Activated naive CD4-positive, alpha-beta T cell treated with anti-CD3 and anti-CD28 coated beads, Interleukin-2, amount 50 U/mL, for 24 hours (primary cell): ENCODE measurements around the gene DDX21.
"Not testable (repeated sequence)": the region's sequence is repeated elsewhere in the genome, so short reads cannot be mapped to it uniquely, and the experiment has no call there.

Experiments used
- H3K27ac Mint-ChIP-seq: one replicate; pipeline ENCODE4 v1.8.0; 2021; ENCODE audit warnings: mild to moderate bottlenecking, mixed read lengths
- H3K27me3 Mint-ChIP-seq: one replicate; pipeline ENCODE4 v1.8.0; 2021; ENCODE audit warnings: mixed read lengths
- H3K36me3 Mint-ChIP-seq: one replicate; pipeline ENCODE4 v1.8.0; 2021; ENCODE audit warnings: mixed read lengths
- H3K4me1 Mint-ChIP-seq: one replicate; pipeline ENCODE4 v1.8.0; 2021; ENCODE audit warnings: mixed read lengths
- H3K4me3 Mint-ChIP-seq: one replicate; pipeline ENCODE4 v1.8.0; 2021; ENCODE audit warnings: mild to moderate bottlenecking, mixed read lengths
- H3K9me3 Mint-ChIP-seq: one replicate; pipeline ENCODE4 v1.8.0; 2021; ENCODE audit warnings: mixed read lengths

Gene DDX21

DNA sequence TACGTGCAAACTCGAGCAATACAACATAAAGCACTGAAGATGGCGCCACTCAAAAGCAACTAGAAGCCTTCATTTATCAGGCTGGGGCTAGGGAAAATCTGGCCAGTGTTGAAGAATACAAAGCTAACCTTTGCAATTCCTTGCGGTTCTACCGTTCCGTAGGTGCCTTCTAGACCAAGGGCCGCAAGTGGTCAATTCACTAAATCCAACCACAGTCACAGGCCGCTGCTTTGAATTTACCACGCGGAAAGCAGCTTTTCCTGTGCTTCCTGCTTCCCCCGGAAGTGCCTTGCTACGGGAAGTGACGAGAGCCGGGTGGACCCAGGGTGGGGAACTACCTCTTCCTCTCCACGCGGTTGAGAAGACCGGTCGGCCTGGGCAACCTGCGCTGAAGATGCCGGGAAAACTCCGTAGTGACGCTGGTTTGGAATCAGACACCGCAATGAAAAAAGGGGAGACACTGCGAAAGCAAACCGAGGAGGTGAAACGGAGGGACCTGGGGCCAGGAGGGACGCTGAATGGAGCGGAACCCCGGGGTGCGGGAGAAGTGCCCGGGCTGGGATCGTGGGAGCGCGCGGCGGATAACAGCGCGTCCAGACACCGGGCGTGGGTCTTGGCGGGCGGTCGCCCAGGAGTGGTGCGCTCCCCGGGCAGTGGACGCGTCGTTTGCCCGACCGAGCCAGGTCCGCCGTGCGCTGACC lies at the start of gene DDX21:
DDX21 (plus strand) TSS at position 339 of the 701 bp plus-strand sequence; CDS start at position 395, 56 bp downstream.
- Mint-ChIP-seq H3K27me3 (no peaks in the 10 kb centered on the region), H3K4me1 (peaks cover 32% of the 10 kb centered on the region), H3K9me3 (no peaks in the 10 kb centered on the region), H3K27ac (peak within 1 kb of the TSS; percentile 100), H3K4me3 (peak within 1 kb of the TSS; percentile 100), H3K36me3 (peaks cover 31% of the 10 kb centered on the region)

DNA sequence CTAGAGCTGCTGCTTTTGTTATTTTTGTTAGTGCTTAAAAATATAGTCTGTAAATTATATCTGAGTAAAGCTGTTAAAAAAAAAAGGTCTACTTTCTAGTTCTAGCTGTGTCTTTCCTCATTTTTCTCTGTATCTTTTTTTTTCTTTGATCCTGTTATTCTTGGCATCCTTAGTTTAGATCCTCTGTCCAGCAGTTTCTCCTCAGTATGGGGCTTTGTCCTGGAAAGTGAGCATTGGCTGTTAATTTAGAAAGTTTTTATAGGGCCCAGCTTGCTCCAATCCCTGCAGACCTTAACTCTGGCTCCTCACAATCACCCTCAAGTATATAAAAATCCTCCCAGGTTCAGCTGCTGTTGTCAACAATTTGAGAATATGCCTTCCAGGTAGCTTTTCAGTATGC lies 31.4 kb upstream of the DDX21 start:
- H3K27ac Mint-ChIP-seq, result no peak overlapping the region

DNA sequence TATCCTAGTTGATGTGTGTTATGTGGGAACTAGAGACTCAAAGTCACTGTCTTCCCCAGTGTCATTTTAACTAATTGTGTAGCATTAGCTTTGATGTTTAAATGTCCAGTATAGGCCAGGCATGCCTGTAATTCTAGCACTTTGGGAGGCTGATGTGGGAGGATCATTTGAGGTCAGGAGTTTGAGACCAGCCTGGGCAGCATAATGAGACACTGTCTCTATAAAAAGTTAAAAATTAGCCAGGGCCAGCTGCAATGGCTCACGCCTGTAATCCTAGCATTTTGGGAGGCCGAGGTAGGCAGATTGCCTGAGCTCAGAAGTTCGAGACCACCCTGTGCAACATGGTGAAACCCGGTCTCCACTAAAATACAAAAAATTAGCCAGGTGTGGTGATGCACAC lies 30.5 kb upstream of the DDX21 start:
- H3K36me3 Mint-ChIP-seq, result peaks cover 14% of the 10 kb centered on the region
- H3K4me1 Mint-ChIP-seq, result peaks cover 14% of the 10 kb centered on the region
- no peak overlapping the region for H3K27ac Mint-ChIP-seq
- H3K9me3 Mint-ChIP-seq, result no peaks in the 10 kb centered on the region
- H3K27me3 Mint-ChIP-seq, result no peaks in the 10 kb centered on the region
- H3K4me3 Mint-ChIP-seq, result no peak overlapping the region

More for the DNA sequence above, 31.4 kb upstream of the DDX21 start:
- peaks cover 11% of the 10 kb centered on the region for H3K36me3 Mint-ChIP-seq
- H3K4me1 Mint-ChIP-seq, result peaks cover 14% of the 10 kb centered on the region
- no peaks in the 10 kb centered on the region for H3K27me3 Mint-ChIP-seq
- H3K4me3 Mint-ChIP-seq, result no peak overlapping the region
- no peaks in the 10 kb centered on the region for H3K9me3 Mint-ChIP-seq

DNA sequence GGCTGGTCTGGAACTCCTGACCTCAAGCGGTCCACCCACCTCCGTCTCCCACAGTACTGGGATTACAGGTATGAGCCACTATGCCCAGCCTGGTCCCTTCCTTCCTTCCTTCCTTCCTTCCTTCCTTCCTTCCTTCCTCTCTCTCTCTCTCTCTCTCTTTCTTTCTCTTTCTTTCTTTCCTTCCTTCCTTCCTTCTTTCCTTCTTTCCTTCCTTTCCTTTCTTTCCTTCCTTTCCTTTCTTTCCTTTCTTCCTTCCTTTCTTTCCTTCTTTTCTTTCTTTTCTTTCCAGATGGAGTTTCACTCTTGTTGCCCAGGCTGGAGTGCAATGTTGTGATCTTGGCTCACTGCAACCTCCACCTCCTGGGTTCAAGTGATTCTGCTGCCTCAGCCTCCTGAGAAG lies 26.8 kb upstream of the DDX21 start:
- H3K27me3 Mint-ChIP-seq, H3K4me3 Mint-ChIP-seq, H3K9me3 Mint-ChIP-seq: not testable (repeated sequence)
- Mint-ChIP-seq H3K27ac (peak overlapping the region; percentile 26), H3K4me1 (peaks cover 11% of the 10 kb centered on the region), H3K36me3 (peaks cover 13% of the 10 kb centered on the region)

DNA sequence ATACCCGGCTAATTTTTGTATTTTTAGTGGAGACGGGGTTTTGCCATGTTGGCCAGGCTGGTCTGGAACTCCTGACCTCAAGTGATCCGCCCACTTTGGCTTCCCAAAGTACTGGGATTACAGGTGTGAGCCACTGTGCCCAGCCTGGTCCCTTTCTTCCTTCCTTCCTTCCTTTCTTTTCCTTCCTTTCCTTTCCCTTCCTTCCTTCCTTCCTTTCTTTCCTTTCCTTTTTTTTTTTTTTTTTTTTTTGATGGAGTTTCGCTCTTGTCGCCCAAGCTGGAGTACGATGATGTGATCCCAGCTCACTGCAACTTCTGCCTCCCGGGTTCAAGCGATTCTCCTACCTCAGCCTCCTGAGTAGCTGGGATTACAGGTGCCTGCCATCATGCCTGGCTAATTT lies 26.1 kb upstream of the DDX21 start:
- not testable (repeated sequence) for H3K4me1 Mint-ChIP-seq, H3K4me3 Mint-ChIP-seq, H3K9me3 Mint-ChIP-seq, H3K27ac Mint-ChIP-seq, H3K36me3 Mint-ChIP-seq, H3K27me3 Mint-ChIP-seq

DNA sequence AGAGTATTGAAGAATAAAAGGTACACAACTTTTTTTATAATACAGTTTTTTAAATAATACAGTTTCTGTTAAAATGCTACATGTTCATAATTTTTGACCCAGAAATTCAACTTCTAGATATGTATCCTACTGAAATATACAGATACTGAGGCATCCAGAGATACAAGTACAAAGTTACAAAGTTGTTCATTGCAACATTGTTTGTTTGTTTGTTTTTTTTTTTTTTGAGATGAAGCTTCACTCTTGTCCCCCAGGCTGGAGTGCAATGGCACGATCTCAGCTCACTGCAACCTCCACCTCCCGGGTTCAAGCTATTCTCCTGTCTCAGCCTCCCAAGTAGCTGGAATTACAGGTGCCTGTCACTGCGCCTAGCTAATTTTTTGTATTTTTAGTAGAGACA lies 23.1 kb upstream of the DDX21 start:
- H3K27ac Mint-ChIP-seq, H3K4me3 Mint-ChIP-seq, H3K27me3 Mint-ChIP-seq, H3K4me1 Mint-ChIP-seq, H3K9me3 Mint-ChIP-seq: not testable (repeated sequence)
- peaks cover 12% of the 10 kb centered on the region for H3K36me3 Mint-ChIP-seq

DNA sequence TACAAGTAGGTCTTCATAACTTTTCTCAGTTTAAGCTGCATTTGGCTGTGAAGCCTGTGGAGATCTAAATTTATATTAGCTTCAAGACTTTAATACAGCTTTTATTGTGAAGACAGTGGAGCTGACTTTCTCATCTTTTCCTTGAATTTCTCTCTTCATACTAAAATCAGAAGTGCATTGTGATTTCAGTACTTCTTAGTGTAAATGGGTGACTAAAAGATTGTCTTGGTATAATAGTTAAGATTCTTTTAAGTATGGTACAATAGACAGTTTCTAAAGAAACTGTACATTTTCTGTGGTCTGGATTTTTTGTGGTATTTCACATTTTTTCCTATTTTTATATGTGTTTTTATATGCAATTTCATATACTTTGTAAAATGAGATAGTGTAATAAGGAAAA lies 21.0 kb upstream of the DDX21 start:
- H3K36me3 Mint-ChIP-seq, result peaks cover 12% of the 10 kb centered on the region
- peaks cover 14% of the 10 kb centered on the region for H3K4me1 Mint-ChIP-seq
- H3K27ac Mint-ChIP-seq, result no peak overlapping the region

DNA sequence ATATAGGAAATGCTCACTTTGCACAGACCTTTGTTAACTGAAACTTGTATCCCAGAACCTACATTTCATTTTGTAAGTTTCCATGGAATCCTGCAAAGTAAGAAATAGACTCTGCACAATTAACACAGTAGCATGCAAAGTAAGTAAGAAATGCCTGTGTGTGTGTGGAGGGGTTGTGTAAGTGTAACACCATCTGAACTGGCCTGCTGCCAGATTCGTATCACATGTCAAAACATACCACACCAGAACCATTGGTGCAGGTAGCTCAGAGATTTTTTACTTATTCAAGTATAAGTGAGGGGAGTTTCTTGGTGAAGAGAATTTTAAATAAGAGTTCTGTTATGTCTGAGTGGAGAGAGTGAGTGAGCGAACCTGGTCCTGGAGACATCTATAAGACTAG lies 17.9 kb upstream of the DDX21 start:
- peaks cover 10% of the 10 kb centered on the region for H3K4me1 Mint-ChIP-seq
- H3K36me3 Mint-ChIP-seq, result peaks cover 10% of the 10 kb centered on the region
- no peak overlapping the region for H3K4me3 Mint-ChIP-seq
- no peak overlapping the region for H3K27ac Mint-ChIP-seq
- no peaks in the 10 kb centered on the region for H3K9me3 Mint-ChIP-seq
- no peaks in the 10 kb centered on the region for H3K27me3 Mint-ChIP-seq

More for the DNA sequence above, 21.0 kb upstream of the DDX21 start:
- Mint-ChIP-seq H3K4me3 (no peak overlapping the region), H3K9me3 (no peaks in the 10 kb centered on the region), H3K27me3 (no peaks in the 10 kb centered on the region)

DNA sequence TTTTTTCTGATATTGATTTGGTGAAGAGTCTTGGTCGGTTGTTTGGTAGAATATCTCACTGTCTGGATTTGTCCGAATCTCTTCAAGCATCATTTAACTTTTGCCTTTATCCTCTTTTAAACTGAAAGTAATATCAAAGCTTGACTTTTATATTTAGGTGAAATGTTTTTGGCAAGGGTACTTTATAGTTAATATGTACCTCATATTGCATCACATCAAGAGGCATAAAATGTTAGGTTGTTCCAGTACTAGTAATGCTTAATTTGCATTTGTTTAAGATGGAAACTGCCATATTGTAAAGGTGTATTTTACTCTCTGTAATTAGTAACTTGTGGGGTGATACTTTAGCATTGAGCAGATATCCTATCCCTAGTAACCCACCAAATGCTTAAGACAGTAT lies 17.1 kb upstream of the DDX21 start:
- Mint-ChIP-seq H3K4me3 (no peak overlapping the region), H3K4me1 (peaks cover 10% of the 10 kb centered on the region), H3K27me3 (no peaks in the 10 kb centered on the region), H3K36me3 (peaks cover 10% of the 10 kb centered on the region), H3K27ac (no peak overlapping the region), H3K9me3 (no peaks in the 10 kb centered on the region)

DNA sequence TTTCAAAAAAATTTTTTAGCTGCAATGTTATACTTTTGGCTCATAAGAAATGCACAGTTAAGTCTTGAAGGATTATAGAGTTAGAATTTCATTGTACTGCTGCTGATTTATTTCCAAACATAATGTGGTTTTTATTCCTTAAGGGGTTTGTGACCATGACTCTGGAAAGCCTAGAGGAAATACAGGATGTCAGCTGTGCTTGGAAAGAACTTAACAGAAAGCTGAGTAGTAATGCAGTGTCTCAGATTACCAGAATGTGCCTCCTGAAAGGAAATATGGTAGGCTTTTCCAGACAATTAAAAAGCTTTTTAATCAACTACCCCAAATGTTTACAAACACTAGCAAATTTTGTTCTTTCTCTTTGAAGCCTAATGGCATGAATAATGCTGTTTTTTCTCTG lies 15.1 kb upstream of the DDX21 start:
- not testable (repeated sequence) for H3K36me3 Mint-ChIP-seq, H3K27me3 Mint-ChIP-seq, H3K4me1 Mint-ChIP-seq, H3K9me3 Mint-ChIP-seq, H3K27ac Mint-ChIP-seq, H3K4me3 Mint-ChIP-seq

DNA sequence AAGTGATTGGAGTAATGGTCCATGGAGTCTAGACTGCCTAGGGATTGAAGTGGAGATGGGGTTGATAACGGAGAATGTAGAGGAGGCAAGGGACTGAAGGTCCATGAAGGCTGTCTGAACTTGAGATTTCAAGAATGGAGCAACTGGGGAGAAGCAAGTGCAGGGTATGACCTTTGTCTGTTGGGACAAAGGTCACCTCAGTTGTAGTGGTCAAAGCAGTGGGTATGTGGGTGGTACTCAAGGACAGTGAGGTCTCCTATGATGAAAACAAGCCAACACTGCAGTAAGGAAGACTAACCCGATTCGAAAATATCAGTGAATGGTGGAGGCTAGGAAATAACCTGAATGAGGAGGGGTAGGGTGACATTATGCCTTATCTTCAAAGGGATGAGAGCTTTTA lies 5.4 kb upstream of the DDX21 start:
- no peak overlapping the region for H3K4me3 Mint-ChIP-seq
- peaks cover 9% of the 10 kb centered on the region for H3K36me3 Mint-ChIP-seq
- H3K9me3 Mint-ChIP-seq, result no peaks in the 10 kb centered on the region
- H3K27ac Mint-ChIP-seq, result no peak overlapping the region
- H3K27me3 Mint-ChIP-seq, result no peaks in the 10 kb centered on the region
- peaks cover 7% of the 10 kb centered on the region for H3K4me1 Mint-ChIP-seq

DNA sequence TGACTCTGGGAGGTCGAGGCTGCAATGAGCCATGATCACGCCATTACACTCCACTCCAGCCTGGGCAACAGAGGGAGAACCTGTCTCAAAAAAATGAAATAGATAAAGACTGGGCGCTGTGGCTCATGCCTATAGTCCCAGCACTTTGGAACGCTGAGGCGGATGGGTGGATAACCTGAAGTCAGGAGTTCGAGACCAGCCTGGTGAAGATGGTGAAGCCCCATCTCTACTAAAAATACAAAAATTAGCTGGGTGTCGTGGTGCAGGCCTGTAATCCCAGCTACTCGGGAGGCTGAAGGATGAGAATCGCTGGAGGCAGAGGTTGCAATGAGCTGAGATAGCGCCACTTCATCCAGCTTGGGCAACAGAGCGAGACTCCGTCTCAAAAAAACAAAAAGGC lies 1.1 kb upstream of the DDX21 start:
- Mint-ChIP-seq H3K9me3 (no peaks in the 10 kb centered on the region), H3K4me3 (peak overlapping the region; percentile 71), H3K4me1 (peaks cover 29% of the 10 kb centered on the region), H3K27ac (peak overlapping the region; percentile 81), H3K36me3 (peaks cover 28% of the 10 kb centered on the region), H3K27me3 (no peaks in the 10 kb centered on the region)

DNA sequence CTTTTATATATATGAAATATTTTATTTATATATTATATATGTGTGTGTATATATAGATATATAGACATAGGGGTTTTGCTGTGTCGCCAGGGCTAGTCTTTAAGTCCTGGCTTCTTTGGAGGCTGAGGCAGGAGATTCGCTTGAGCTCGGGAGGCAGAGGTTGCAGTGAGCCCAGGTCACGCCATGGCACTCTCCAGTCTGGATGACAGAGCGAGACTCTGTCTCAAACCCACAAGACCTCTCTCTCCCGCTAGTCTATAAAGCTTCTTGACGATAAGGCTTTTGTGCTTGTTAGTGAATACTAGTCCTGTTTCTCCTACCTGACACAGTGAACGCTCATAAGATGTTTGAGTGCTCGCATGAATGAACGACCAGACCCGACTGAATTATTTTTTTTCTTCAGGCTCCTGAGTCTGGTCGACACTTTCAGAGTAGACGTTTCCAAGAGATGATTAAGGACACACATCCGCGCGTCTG lies 577 bp upstream of the DDX21 start:
- peaks cover 31% of the 10 kb centered on the region for H3K36me3 Mint-ChIP-seq
- no peaks in the 10 kb centered on the region for H3K9me3 Mint-ChIP-seq
- H3K4me3 Mint-ChIP-seq, result peak overlapping the region; percentile 100
- peaks cover 32% of the 10 kb centered on the region for H3K4me1 Mint-ChIP-seq
- no peaks in the 10 kb centered on the region for H3K27me3 Mint-ChIP-seq
- peak overlapping the region; percentile 100 for H3K27ac Mint-ChIP-seq

DNA sequence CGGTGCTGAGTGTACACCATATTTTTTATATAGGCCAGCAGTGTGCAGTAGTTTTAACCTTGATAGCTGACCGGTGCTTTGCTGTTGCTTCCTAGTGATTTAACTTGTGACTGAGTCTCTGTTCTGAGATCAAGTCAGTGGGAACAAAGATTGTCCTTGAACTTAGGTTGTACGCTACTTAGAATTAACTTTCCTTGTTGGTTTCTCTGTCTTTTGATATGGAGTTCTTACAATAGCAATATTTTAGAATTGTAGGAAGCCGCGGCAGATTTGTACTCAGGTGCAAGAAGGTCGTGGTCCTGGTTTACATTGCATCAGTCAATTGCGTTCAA lies 1.3 kb downstream of the DDX21 start:
- H3K27me3 Mint-ChIP-seq, result no peaks in the 10 kb centered on the region
- peaks cover 43% of the 10 kb centered on the region for H3K4me1 Mint-ChIP-seq
- peaks cover 38% of the 10 kb centered on the region for H3K36me3 Mint-ChIP-seq

DNA sequence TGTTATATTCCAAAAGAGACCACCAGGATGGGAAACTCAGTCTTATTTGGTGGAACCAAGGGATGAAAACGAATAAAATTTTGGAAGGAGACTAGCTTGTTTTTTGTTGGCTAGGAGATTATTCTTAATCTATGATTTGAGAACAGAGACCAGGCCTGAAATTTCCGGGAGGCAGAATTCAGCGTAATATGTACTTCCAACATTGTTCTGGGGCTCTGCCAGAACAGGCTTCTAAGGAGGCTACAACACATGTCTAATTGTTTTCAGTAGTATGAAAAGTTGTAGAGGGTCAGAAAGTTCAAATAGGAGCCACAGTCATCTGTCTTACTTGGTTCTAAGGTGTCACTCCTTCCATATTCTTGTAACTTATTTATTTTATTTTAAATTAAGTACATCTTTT lies 1.7 kb downstream of the DDX21 start:
- H3K27ac Mint-ChIP-seq, result peak overlapping the region; percentile 100
- no peaks in the 10 kb centered on the region for H3K27me3 Mint-ChIP-seq
- H3K36me3 Mint-ChIP-seq, result peaks cover 38% of the 10 kb centered on the region
- peak overlapping the region; percentile 100 for H3K4me3 Mint-ChIP-seq
- H3K4me1 Mint-ChIP-seq, result peaks cover 47% of the 10 kb centered on the region
- H3K9me3 Mint-ChIP-seq, result no peaks in the 10 kb centered on the region

More for the DNA sequence above, 1.3 kb downstream of the DDX21 start:
- Mint-ChIP-seq H3K4me3 (peak overlapping the region; percentile 100), H3K9me3 (no peaks in the 10 kb centered on the region), H3K27ac (peak overlapping the region; percentile 100)

DNA sequence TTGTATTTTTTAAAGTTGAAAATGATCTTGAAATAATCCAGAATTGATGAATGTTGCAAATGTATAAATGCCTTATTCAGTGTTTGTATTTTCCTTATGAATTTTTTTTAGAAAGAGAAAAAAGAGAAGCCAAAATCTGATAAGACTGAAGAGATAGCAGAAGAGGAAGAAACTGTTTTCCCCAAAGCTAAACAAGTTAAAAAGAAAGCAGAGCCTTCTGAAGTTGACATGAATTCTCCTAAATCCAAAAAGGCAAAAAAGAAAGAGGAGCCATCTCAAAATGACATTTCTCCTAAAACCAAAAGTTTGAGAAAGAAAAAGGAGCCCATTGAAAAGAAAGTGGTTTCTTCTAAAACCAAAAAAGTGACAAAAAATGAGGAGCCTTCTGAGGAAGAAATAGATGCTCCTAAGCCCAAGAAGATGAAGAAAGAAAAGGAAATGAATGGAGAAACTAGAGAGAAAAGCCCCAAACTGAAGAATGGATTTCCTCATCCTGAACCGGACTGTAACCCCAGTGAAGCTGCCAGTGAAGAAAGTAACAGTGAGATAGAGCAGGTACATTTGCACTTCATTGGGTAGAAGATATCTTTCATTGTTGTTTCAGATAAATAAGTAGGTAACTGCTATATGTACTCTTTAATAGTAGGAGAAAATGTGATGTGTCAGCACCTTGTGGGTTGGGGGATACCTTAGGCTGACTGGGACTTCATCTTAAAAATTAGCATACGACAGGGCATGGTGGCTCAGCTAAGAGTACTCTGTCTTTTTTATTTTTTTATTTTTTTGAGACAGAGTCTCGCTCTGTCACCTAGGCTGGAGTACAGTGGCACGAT lies 3.9 kb downstream of the DDX21 start:
- H3K9me3 Mint-ChIP-seq, result no peaks in the 10 kb centered on the region
- H3K4me3 Mint-ChIP-seq, result peak overlapping the region; percentile 85
- no peaks in the 10 kb centered on the region for H3K27me3 Mint-ChIP-seq
- peaks cover 45% of the 10 kb centered on the region for H3K4me1 Mint-ChIP-seq
- peak overlapping the region; percentile 31 for H3K27ac Mint-ChIP-seq
- peaks cover 35% of the 10 kb centered on the region for H3K36me3 Mint-ChIP-seq
